GM12878 (cell line): ENCODE data around the gene GAS2L1.

Source experiments
- BACH1 ChIP-seq: fragments of 450-650 bp; IDR thresholded peaks from 2 replicates; pipeline ENCODE4 v1.6.1; 2017; ENCODE audit warnings: mild to moderate bottlenecking, borderline replicate concordance
- EZH2 ChIP-seq: IDR thresholded peaks from 2 replicates; pipeline ENCODE4 v1.6.1; 2012; ENCODE audit warnings: low read depth, mild to moderate bottlenecking, control low read depth, inconsistent platforms, low read length, borderline replicate concordance; ENCODE audit not compliant: control insufficient read depth
- POLR2AphosphoS5 ChIP-seq: IDR thresholded peaks from 2 replicates; pipeline ENCODE4 v1.6.1; 2011; ENCODE audit warnings: mild to moderate bottlenecking, low read length, inconsistent platforms
- RFX5 ChIP-seq: IDR thresholded peaks from 2 replicates; pipeline ENCODE4 v1.6.1; 2011; ENCODE audit warnings: low read depth, low read length, improper control_type of control experiment
- SP1 ChIP-seq: IDR thresholded peaks from one replicate; pipeline ENCODE4 v1.6.1; 2011; ENCODE audit warnings: low read depth, low read length
- SPI1 ChIP-seq: IDR thresholded peaks from 2 replicates; pipeline ENCODE4 v1.6.1; 2011; ENCODE audit warnings: low read depth, mild to moderate bottlenecking, low read length, moderate library complexity, borderline replicate concordance; ENCODE audit not compliant: insufficient read depth
- TCF7 ChIP-seq: IDR thresholded peaks from 2 replicates; pipeline ENCODE4 v1.6.1; 2014; ENCODE audit warnings: antibody characterized with exemption, borderline replicate concordance
- TF ChIP-seq, protein P1 (sequence below), 3 experiments: IDR thresholded peaks in 2 of 3; conservative IDR thresholded peaks in 1 of 3; 2 replicates each; pipeline ENCODE4 v1.5.1; 2011; ENCODE audit warnings: low read depth in 3 of 3, low read length in 3 of 3, mild to moderate bottlenecking in 3 of 3, control low read depth in 2 of 3, moderate library complexity in 2 of 3, inconsistent platforms in 1 of 3, mixed read lengths in 1 of 3; ENCODE audit not compliant: control insufficient read depth in 2 of 3, insufficient read depth in 1 of 3; ENCODE audit errors: extremely low read depth in 1 of 3
- TF ChIP-seq, protein P2 (sequence below): fragments of 450-650 bp; conservative IDR thresholded peaks from 2 replicates; pipeline ENCODE4 v1.6.1; 2017; ENCODE audit warnings: mild to moderate bottlenecking, moderate library complexity

DNA sequence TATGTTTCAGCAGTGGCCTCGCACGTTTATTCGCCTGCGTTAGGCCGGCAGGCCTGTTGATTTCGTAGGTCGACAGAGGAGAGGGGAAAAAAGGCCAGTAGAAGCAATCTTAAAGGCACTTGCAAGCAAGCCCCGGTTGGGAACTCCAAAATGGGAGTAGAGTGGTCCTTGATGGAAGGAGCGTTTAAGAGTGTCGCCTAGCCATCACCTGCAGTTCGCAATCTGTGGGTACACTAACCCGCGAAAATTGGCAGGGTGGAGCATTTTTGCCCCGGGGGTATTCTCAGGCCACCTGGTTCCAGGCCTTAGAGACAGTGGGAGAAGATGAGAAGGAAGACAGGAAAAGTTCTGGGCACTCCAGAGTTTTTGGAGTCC, 37.2 kb upstream of the GAS2L1 start:
- TF ChIP-seq RFX5 (no peak), BACH1 (no peak), SP1 (no peak), SPI1 (no peak), EZH2 (no peak), TCF7 (no peak), POLR2AphosphoS5 (no peak; the same call in 1 of the 2 replicates)
- TF ChIP-seq, protein P1, sequence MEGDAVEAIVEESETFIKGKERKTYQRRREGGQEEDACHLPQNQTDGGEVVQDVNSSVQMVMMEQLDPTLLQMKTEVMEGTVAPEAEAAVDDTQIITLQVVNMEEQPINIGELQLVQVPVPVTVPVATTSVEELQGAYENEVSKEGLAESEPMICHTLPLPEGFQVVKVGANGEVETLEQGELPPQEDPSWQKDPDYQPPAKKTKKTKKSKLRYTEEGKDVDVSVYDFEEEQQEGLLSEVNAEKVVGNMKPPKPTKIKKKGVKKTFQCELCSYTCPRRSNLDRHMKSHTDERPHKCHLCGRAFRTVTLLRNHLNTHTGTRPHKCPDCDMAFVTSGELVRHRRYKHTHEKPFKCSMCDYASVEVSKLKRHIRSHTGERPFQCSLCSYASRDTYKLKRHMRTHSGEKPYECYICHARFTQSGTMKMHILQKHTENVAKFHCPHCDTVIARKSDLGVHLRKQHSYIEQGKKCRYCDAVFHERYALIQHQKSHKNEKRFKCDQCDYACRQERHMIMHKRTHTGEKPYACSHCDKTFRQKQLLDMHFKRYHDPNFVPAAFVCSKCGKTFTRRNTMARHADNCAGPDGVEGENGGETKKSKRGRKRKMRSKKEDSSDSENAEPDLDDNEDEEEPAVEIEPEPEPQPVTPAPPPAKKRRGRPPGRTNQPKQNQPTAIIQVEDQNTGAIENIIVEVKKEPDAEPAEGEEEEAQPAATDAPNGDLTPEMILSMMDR (IDR thresholded peaks at IDR 0.05 in 2 of 3, conservative IDR thresholded peaks at IDR 0.05 in 1 of 3; ENCODE audit: control insufficient read depth in 2 of 3, extremely low read depth in 1 of 3, insufficient read depth in 1 of 3, low read depth in 3 of 3, low read length in 3 of 3) = no peak
- TF ChIP-seq, protein P2, sequence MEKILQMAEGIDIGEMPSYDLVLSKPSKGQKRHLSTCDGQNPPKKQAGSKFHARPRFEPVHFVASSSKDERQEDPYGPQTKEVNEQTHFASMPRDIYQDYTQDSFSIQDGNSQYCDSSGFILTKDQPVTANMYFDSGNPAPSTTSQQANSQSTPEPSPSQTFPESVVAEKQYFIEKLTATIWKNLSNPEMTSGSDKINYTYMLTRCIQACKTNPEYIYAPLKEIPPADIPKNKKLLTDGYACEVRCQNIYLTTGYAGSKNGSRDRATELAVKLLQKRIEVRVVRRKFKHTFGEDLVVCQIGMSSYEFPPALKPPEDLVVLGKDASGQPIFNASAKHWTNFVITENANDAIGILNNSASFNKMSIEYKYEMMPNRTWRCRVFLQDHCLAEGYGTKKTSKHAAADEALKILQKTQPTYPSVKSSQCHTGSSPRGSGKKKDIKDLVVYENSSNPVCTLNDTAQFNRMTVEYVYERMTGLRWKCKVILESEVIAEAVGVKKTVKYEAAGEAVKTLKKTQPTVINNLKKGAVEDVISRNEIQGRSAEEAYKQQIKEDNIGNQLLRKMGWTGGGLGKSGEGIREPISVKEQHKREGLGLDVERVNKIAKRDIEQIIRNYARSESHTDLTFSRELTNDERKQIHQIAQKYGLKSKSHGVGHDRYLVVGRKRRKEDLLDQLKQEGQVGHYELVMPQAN = no peak
